SW480 (cell line): ENCODE data around the gene SYS1.
A peak's percentile ranks its signal among the peaks of the same experiment; 100 is the strongest.
"Not testable (repeated sequence)": the region's sequence is repeated elsewhere in the genome, so short reads cannot be mapped to it uniquely, and the experiment has no call there.

ENCODE experiments used
- DNase-seq: peaks from one replicate; pipeline ENCODE4 v3.0.0-alpha.2; 2016; ENCODE audit warnings: low spot score

Gene SYS1

DNA sequence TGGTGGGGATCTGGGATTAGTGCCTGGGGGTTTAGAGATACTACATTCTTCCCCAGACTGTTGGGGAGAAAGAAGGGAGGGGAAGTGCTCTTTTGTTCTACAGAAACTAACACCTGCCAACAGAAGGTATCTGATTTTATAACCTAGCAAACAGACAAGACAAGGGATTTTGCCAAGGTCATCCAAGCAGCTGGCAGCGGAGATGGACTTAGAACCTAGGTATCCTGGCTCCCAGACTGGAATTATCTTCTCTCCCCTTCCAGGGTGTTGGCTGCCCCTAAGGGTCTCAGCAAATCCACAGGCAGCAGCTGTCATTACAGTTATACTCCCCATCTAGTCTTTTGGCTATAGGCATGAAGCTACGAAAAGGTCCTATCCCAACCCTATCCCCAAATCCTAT is 23.2 kb upstream of the SYS1 start:
- DNase-seq, result no peak

DNA sequence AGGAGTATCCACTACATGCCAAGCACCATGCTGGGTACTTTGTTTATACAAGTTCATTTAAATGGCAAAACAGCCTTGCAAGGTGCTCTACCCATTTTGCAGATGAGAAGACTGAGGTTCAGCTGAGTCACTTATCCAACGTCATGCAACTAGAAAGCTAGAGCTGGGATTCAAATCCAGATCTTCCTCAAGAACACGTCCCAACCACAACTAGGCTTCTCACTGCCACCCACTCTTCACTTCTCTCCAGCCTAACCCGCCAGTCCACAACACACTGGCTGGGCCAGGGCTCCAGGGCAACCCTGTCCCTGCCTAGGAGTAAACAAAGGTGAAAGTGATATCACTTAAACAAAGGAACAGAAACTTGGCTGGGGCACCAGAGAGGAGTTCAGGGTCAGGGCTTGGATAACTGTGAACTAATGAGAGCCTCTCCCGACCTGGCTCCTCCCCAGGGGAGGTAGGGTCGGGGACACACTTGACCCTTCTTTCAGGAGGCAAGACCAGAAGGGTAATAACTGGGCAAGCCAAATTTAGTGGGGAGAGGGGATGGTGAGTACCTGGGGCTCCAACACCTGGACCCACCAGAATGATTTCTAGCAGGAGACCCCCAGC is 22.6 kb upstream of the SYS1 start:
- DNase-seq, result no peak

DNA sequence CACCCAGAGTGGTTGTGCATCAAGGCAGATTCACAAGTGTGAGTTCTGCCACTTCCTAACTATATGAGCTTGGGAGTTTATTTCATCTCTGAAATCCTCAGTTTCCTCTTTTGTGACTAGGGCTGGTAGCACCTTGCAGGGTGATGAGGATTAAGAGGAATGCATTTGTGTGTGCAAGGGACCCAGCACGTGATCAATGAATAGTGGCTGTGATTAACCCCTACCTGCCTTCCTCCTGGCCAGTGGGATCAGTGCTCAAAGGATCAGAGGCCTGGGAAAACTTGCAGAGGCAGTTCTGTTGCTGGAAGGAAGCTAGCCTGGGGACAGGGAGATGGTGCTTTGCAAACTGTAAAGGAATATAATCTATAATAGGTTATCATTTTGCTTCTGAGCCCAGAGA is 22.0 kb upstream of the SYS1 start:
- DNase-seq, result no peak

DNA sequence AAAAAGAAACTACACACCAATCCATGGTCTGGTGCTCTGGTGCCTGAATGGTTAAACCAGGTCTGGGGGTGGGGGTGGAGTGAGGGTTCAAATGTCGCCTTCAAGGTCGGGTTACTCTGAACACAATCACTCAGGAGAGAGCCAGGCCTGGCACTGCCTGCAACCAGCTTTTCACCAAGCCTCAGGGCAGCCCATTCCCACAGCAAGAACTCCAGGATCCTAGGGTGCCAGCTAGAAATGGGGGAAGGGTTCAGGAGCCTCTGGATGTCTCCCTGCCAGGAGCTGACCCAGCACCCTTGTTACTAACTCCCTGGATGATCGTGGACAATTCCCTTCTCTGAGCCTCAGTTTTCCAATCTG is 21.4 kb upstream of the SYS1 start:
- no peak for DNase-seq

DNA sequence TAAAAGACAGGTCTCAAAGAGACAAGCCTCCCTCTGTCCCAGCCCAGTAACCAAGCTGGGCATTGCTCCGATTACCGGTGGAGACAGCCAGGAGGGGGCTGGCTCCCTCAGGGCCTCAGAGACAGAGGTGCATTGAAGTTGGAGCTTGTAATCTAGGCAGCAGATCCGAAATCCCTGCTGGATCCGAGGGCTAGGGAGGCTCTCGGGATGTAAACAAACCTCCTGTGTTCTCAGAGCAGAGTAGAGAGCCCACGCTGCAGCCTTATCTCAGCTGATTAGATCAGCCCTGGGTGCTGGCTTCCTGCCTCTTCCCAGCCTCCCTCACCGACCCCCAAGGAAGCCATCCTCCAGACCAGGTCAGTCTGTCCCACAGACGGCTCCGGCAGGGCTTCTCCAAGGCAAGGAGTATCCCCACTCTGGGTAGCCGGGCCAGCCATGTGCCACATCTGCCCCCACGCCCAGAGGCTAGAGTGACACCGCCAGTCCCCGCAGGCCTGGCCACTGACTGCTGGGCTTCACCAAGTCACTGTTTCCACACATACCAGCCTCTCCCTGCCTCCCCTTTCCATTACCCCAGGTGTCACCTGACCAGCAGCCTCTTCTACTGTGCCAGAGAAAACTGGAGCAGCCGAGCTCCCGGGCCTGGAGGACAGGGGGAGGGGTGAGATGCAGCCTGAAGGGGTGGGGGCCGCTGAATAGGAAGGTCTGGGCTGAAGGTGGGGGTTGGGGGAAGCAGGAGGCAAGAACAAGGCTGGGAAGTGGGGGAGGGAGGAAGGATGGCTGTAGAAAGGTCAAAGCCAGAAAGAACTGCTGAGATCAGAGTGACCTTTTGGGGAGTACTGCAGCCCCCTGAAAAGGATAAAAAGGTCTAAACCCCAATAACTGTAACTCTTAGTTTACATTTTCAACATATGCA is 20.8 kb upstream of the SYS1 start:
- peak; percentile 64 for DNase-seq

DNA sequence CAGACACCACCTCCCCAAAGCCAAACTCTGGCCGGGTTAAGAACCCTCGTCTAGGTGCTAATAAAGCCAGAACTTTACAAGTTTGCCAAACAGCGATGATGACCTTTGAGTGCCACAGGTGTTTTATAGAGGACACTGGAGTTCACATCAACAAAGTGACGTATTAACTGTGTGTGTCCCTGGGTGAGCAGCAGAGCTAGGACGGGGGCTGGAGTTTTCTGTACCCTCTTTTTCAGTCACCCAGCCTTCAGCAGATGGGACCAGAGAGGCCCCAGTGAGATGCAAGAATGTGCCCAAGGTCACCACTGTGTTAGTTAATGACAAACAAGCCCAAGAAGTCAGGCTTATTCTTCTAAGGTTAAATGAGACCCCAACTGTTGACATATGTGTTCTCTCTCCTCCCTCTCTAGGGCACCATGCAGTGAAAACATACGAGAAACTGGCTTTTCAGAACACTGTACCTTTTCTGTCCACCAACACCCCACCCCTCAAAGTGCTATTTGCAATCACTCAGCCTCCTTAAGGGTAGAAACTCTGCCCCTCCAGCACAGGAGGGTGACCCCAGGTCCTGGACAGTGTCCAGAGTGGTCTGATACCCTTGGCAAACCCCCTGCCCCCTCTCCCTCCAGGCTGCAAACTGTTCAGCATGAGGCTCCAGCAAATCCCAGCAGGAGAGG is 20.0 kb upstream of the SYS1 start:
- DNase-seq, result no peak

DNA sequence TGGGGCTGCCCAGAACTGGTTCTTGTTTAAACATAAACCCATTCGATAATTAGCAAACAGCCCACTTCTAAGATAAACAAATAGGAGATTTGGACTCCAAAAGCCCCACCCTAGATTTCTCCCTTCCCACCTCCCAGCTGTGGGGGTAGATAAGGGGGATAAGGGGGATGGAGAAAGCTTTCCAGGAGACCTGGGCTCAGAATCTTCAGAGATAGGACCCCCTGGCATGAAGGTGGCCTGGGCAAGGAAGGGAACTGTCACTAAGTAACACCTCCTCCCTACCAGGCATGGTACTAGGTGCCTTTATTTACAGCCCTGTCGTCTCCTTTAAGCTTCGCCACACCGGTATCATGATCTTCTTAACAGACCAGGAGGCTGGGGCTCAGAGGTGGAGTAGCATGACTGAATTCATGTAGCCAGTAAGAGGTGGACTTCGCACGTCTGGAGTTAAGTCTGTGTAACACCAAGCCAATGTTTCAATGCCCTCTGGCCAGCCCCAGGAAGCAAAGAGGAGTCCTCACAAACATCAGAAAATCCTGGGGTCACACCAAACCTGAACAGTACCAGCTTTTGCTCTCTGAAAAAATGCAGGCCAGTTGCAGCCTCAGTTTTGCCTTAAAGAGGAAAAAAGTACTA is 19.3 kb upstream of the SYS1 start:
- DNase-seq, result no peak

DNA sequence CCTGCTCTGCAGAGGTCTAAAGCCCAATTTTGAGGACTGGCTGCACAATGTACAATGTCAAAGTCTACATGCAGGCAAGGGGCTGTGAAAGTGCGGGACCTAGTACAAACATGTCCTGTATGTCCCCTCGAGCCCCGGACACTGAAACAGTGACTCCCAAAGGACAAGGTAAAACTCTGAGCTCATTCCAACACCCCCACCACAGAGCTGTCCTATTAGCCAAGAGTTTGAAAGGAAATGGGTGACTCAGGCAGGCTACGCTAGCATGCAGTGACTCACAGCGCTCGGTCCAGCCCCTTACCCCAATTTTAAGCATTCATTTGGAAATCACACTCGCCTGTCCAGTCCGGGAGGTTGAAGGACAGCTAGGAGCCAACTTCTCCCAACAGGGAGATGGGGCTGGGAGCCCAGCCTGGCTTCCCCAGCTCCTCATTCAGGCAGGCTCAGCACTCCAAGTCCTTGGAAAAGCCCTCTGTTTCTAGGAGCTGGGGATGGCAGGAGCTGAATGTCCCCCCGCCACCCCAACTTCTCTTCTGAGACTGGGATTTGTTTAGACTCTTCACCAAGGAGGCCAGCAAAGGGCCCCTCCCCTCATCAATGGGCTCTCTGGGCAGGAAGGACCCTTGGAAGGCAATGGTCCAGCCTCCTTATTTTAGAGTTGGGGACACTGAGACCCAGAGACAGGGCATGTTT is 18.6 kb upstream of the SYS1 start:
- peak; percentile 92 for DNase-seq

DNA sequence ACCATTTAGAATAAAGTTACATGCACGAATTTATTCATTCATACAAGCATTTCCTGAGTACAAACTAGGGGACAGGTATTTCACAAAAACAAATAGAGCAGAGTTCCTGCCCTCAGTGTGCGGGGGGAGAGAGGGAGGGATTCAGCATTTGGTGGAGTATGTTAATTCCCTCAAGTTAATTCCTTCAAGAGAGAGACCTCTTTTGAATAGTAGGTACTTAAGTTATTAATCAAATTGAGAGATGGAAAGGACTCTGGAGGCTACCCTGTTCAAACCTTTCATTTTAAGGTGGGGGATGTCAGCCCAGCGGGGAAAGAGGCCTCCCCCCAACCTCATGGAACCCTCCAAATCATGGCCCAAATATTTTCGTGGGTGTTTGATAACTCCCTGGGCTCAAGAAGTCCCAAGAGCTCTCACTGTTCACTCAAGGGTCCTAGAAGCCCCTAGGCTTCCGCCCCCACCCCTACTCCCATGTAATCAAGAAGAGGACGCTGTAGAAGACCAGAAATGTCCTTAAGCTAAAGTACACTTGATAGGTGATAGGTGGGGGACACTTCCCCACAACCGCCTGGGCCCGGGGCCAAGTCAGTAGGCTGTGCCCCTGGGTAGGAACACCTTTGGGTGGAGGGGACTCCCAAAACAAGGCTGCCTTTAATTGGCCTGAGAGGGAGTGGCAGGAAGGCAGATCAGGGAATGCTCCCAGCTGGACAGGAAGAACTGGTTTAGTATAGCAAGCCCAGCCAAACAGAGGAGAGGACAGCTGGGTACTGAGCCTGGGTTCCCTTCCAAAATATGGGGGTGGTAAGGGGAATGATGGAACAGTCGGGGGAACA is 17.6 kb upstream of the SYS1 start:
- DNase-seq, result peak; percentile 50

DNA sequence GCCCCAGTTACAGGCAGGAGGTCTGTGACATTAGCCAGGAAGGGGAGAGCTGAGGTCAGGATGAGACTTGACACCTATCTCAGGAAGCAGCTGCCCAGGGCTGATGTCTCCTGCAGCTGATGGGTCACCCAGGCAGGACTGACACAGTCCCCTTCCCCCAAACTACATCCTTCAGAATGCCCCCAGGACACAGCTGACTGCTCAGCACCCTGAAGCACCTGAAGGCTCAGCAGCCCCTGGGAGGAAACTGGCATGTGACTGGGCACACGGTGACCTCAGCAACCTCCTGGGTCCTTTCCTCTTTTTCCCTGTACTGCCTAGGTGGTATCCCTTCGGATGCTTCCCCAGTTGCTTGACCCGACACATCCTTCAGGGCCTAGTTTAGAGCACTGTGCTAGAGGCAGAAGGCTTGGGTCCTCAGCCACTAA is 16.7 kb upstream of the SYS1 start:
- DNase-seq, result no peak

DNA sequence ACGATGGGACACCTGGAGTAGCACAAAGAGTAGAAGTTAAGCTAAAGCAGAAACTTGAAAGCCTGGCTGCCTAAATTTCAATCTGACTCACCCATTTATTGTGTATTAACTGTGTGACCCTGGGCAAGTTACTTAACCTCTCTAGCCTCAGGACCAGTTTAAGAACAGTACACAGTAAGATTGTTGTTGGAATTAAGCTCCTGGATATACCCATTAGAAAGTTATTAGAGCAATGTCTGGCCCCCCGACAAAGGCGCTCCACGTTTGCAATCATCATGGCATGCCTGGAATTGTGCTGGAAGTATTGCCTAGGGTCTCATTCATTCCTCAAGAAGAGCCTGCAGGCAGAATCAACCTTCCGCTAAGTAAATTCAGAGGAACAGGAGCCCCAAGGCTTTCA is 16.1 kb upstream of the SYS1 start:
- no peak for DNase-seq

DNA sequence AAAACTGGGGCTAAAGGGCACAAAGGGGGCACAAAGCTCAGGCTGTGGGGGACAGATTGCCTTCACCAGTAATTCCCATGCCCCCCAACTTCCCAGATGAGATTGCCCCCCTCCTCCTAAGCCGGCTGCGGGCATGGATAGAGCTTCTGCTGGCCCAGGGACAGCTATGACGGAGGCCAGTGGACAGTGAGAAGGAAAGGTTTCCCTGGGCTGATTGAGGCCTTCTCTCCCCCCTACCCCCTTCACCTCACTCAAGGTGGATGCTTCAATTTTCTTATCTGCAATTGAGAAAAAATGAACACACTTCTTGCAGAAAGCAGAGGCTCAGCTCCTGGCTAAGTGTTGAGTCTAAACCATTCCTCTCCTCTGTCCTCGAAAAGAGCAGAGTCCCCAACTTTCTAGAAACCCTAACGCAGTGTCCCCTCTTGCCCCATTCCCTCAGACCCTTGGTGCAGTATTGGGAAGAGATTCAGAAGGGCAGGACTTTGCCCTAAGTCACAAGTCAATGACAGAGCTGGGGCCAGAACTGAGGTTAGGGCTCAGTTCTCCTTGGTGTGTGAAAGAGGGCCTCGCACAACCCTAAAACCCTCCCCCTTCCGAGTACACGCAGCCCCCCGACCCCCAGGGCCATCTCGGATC is 15.5 kb upstream of the SYS1 start:
- no peak for DNase-seq

DNA sequence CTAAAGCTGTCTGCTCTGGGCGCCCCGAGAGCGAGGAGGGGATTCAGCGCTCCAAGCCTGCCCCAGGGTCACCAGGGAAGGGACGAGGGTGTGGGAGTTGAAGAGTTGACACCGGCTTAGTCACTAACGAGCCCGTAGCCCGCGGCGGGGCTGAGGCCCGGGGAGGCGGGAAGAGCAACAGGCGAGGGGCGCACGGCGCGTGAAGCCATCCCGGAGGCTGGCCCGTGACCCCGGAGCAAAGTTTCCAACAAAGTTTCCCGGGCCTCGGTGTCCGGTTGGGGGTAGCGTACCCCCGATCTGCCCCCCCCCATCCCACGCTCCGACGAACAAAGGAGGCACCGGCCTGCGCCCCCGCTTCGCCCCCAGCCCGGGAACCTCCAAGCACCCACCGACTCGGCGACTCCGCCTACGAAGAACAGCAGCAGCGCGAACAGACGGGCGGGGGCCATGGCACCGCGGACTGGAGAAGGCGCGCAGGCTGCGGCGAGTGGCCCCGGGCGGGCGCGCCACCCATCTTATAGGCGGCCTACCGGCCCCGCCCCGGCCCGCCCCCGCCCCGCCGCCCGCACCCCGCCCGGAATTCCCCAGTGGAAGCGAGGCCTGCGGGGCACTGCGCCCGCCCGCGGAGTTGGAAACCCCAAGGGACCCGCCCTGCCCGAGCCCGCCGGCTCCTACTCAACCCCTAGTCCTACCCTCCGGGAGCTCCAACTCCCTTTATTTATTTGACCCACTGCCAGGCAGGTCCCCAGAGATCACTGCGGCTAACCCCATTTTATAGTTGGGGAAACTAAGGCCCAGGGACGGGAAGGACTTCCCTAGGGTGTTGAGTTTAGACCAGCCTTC is 14.8 kb upstream of the SYS1 start, which contains the start of gene SDC4:
TSS of gene SDC4 (minus strand) at position 489 of the 843 bp plus-strand sequence. CDS start at position 449, 40 bp downstream.
- DNase-seq, result peak; percentile 77

DNA sequence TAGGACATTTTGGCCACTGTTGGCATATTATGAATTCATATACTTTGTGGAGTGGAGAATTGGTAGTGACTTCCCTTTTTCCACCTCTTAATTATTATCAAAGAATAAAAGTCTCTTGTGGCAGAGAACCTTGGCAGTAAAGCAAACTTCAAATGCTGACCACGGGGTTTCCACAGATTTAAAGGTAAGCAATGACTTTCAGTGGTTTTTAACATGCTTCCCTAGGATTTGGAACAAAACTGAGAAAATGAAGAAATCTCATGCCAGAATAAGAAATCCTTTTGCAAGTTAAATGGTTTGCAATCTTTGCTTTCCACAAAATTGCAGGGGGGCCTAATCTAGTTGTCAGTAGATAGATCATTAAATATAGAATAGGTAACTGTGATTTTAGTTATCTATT is 12.7 kb upstream of the SYS1 start:
- no peak for DNase-seq

DNA sequence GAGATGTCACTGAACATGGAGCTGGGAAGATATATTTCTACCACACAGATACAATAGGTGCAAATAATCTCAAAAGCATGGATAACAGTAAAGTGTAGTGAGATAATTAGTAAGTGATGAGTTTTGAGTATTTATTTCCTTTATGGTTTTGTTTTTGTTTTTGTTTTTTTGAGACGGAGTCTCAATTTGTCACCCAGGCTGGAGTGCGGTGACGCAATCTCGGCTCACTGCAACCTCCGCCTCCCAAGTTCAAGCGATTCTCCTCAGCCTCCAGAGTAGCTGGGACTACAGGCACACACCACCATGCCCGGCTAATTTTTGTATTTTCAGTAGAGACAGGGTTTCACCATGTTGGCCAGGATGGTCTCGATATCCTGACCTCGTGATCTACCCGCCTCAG is 12.2 kb upstream of the SYS1 start:
- not testable (repeated sequence) for DNase-seq

DNA sequence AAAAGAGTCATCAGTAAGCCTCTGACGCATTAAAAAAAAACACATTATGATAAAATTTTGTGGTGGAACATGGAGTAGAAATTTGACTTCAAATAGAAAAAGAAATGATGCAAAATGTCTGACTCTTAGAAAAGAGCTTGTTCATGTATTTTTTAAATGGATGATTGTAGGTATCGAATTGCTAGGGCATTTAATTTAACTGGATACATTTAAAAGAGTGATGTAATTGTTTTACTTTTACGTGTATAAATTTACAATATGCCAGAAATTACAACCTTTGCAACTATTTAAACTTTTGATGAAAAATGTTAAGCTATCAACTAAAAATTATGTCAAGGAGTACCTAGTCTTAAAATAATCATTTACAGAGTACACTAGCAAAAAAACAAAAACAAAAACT is 10.2 kb upstream of the SYS1 start:
- DNase-seq, result no peak

DNA sequence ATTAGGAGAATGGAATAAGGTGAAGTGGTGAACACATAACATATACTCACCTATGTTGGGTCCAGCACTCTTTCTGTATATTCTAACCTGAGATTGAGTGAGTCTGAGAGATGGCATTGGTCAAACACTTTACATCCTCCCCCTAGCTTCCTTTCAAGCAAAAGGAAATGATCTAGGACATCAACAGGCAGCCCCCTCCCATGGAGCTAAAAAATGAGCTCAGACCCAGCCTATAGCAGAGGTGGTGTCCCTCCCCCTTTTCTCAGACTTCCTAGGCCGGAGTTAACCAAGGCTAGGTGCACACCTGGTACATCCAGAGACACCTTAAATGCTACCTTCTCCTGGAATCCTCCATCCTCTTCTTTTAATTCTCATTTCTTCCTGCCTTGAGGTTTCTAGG is 9.2 kb upstream of the SYS1 start:
- no peak for DNase-seq

DNA sequence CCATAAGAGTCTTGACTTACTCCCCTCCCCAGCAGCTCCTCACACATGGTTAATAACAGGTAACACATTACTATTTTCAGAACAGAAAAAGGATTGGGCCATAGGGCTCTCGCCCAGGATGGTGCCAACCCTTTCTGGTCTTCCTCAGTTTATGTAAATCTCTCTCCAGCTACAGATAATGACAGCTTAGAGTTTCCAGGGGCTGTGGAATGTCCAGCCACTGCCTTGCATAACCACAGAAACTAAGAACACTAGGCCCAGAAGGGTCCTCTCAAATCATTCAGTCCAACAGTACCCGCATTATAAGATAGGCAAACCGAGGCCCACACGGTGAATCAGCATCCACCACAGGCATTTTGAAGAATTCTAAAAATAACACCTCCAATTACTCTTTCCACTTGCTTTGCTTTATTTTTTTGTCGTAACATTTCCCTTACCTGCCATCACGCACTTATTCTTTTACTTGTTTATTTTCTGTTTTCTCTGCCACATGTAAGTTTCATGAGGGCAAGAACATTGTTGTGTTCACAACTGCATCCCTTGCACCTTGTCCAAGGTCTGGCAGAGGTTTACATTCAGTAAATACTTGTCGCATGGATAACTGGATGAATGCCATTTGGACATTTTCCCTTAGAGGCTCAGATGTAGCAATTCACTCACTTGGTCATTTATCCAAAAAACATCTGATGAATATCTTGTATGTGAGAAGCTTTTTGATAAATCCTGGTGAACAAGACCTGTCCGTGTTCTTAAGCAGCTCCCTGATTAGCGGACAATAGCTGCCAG is 8.3 kb upstream of the SYS1 start:
- DNase-seq, result no peak
